ENCODE measurements around the gene PROKR1.
A peak's percentile ranks its signal among the peaks of the same experiment; 100 is the strongest.
"Not testable (repeated sequence)": the region's sequence is repeated elsewhere in the genome, so short reads cannot be mapped to it uniquely, and the experiment has no call there.

The PROKR1 gene

GRCh38 chr2:68643011-68643873, at the start of gene PROKR1:
TSS of gene PROKR1 (plus strand) at chr2:68643579. CDS start at chr2:68645822, 2,243 bp downstream.
- no peak for DNase-seq

DNA sequence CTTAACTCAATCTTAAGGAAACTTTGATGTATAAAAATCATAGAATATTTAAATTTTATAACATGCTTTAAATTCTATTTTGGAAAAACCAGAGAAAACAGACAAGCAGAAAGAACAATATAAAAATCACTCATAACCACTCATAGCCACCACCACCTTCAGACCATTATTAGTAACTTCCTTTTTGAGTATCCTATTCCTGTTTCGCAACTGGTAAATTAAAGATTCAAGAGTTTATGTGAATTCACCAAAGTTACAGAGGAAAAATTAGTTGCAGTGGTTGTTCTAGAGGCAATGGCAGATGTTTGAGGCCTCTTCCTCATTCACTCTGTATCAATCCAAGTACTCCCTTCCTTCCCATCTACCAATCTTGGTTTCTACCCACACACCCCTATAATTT, 49.3 kb upstream of the PROKR1 start:
- DNase-seq, result no peak

DNA sequence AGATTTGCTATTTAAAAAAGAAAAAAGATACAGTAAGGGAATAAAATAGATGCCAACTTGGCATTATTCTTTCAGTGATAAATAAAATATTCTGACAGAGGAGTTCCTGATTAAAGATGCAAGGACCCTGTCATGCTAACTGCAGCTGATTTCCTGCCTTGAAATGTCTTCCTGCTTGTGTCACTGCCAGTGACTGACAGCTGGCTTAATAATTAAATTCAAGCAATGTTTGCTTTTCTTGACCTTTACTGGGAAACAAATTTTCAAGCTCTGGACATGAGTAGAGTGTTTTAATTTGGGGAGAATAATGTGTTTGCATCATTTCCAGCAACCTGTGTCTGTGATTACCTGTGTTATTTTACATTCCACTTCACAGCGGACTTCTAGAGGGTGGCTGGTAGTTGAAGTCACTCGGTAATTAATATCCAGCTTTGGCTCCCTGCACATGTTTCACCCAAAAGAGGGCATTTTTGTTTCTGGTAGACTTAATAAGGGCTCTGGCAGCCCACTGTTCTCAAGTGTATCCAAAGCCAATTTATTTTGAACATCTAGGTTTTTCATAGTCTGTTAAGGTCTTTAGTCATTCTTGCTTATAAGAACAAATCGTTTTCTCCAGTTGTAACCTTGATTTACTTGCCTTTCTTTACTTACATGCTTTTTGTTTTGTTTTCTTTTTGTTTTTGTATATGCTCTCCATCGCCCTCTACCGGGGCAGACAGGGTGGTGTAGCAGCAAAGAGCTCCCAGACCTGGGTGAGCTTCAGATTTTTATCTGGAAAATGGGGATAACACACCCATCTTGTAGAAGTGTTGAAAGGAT, 48.5 kb upstream of the PROKR1 start:
- peak; percentile 66 for DNase-seq

DNA sequence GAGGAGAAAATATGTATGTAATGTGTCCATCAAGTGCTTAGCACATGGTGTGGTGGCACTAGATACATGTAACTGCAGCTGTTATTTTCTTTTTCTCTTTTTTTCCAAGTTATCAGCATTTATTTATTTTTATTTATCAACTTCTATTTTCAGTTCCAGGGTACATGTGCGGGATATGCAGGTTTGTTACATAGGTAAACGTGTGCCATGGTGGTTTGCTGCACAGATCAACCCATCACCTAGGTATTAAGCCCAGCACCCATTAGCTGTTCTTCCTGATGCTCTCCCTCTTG, 47.9 kb upstream of the PROKR1 start:
- DNase-seq, result not testable (repeated sequence)

DNA sequence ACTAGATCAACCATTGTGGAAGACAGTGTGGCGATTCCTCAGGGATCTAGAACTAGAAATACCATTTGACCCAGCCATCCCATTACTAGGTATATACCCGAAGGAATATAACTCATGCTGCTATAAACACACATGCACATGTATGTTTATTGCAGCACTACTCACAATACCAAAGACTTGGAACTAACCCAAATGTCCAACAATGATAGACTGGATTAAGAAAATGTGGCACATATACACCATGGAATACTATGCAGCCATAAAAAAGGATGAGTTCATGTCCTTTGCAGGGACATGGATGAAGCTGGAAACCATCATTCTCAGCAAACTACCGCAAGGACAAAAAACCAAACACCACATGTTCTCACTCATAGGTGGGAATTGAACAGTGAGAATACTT, 42.9 kb upstream of the PROKR1 start:
- DNase-seq, result not testable (repeated sequence)

DNA sequence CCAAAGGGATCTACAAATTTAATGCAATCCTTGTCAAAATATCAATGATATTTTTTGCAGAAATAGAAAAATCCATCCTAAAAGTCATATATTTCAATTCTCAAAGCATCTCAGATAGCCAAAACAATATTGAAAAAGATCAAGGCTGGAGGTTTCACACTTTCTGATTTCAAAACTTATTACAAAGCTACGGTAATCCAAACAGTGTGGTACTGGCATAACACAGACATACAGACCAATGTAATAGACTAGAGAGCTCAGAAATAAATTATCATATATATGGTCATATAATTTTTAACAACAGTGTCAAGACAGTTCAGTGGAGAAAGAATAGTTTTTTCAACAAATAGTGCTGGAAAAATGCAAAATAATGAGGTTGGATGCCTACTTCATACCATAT, 40.3 kb upstream of the PROKR1 start:
- no peak for DNase-seq

GRCh38 chr2:68604077-68604476, 39.3 kb upstream of the PROKR1 start:
- no peak for DNase-seq

GRCh38 chr2:68605939-68606338, 37.4 kb upstream of the PROKR1 start:
- DNase-seq, result no peak

GRCh38 chr2:68606759-68607158, 36.6 kb upstream of the PROKR1 start:
- no peak for DNase-seq

- DNase-seq, result no peak
These were observed 35.5 kb upstream of the PROKR1 start for GRCh38 chr2:68607837-68608236.

DNA sequence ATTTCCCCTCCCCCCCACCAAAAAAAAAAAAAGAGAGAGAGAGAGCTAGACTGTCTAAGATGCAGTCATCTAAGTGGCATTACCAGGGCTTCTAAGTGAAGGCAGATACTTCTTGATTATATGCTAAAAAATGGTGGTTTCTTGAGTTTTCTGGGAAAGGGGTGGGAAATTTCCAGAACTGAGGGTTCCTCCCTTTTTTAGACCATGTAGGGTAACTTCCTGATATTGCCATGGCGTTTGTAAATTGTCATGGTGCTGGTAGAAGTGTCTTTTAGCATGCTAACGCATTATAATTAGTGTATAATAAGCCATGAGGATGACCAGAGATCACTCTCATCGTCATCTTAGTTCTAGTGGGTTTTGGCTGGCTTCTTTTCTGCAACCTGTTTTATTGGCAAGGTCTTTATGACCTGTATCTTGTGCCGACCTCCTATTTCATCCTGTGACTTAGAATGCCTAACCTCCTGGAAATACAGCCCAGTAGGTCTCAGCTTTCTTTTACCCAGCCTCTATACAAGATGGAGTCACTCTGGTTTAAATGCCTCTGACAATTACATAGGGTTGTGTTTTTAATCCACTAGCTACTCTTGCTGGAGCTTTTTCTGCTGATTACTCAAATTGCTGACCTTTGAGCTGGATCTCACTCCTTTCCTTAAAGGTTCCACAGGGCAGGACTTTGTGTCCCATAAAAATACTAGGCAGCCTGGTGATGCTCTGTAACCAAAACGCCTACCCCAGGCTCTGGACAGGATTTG, 30.4 kb upstream of the PROKR1 start:
- DNase-seq, result no peak

DNA sequence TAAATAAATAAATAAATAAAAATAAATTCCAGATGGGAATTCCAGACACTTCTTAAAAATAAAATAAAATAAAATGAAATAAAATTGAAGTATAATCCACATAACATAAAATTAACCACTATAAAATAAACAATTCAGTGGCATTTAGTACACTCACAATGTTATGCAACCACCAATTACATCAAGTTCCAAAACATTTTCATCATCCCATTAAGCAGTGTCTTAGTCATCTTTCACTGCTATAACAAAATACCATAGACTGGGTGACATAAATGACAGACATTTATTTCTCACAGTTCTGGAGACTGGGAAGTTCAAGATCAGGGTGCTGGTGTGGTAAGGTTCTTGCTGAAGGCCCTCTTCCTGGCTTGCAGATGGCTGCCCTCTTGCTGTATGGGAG, 22.6 kb upstream of the PROKR1 start:
- DNase-seq, result no peak

DNA sequence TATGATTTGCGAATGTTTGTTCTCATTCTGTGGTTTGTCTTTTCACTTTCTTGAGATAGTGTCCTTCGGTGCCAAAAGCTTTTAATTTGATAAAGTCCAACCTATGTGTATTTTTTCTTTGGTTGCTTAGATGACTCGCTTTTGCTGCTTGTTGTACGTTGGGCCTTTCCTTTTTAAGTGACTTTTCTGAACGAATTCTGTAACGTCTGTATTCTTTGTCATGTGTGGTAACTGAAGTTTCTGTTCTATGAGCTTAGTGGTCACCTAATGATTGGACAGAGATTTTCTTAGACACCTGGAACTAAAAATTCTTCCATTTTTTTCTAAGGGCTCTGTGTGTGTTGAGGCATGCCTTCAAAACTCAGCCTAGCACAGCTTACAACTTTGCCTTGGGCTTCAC, 19.6 kb upstream of the PROKR1 start:
- no peak for DNase-seq

DNA sequence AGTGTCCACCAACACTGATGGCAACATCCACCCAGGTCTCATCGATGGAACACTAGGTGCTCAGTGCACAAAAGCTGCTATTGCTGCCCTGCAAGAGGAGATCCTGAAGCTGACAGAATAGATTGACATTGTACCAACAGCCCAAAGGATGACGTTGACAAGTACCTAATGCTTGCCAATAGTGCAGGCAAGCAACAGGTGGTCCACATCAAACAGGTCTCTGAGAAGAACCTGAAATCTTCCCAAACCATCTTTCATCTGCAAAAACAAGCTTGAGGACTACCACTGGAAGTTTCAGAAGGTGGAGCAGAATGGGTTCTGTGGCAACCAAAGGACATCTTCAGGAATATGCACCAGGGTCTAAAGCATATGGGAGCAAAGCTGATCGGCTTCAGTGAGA, 15.8 kb upstream of the PROKR1 start:
- DNase-seq, result no peak

DNA sequence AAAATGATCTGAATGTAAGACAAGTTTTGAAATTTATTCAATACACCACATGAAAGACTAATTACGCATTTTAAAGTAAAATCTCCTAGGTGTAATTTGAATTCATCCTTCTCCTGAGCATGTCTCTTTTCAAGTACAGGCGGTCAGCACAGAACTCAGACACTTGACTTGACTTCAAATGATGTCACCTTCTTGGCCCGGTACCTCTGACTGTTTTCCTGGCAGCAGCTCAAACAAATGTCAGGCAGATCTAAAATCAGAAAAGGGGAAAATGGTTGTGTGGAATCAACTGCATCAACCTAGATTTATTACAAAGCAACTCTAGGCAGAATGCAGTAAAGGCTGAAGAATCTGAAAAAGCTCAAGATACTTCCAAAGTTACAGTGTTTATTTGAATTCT, 11.4 kb upstream of the PROKR1 start:
- DNase-seq, result no peak

DNA sequence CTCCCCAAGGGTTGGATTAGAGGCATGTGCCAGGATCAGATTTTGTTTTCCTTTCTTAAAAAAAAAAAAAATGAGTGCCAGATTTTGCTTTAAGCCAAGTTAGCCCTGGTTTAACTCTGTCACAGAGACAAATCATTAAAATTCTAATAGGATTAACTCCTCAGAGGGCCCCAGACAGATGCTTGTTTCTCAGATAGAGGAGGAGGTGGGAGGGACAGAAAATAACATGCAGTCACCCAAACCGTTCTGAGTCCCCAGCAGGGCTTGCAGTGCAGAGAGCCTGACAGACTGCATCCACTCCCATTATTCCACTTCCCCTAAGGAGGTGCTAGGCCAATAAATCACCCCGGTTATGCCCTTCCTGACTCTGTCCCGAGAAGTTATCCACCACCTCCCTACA, 6.3 kb upstream of the PROKR1 start:
- DNase-seq, result no peak

- DNase-seq, result no peak
These were observed 601 bp downstream of the PROKR1 start for GRCh38 chr2:68643874-68644485.

DNA sequence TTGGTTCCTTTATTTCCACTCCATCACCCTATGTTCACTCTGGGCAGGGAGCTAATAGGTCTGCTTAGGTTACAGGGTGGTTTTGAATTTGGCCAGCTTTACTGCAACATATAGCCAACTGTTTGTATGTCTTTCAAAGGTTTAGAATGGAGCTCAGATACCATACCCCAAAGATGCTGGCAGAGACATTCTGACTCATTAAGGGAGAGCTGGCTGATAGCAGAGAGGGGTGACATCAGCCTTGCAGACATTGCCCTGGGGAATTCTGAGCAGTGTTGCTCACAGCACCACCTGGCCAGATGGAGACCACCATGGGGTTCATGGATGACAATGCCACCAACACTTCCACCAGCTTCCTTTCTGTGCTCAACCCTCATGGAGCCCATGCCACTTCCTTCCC, 2.1 kb downstream of the PROKR1 start:
- DNase-seq, result no peak

- no peak for DNase-seq
These were observed 2.9 kb downstream of the PROKR1 start for GRCh38 chr2:68646303-68646702.

DNA sequence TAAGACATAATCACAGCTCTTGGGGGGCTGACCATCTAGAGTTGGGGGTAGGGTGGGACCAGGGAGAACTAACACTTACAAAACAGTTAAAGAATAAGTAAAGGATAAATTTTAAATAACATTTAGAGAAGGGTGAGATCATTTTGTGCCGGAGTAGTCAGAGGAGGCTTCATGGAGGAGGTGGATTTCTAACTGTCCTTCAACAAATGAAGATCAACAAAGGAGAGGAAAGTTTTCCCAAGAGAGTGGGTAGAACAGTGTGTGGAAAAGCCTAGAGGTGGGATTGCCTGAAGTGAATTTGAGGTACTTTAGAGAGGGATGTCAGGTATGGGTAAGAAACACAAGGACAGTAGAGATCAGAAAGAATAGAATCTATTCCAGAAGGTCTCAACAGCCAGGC, 7.3 kb downstream of the PROKR1 start:
- DNase-seq, result no peak

DNA sequence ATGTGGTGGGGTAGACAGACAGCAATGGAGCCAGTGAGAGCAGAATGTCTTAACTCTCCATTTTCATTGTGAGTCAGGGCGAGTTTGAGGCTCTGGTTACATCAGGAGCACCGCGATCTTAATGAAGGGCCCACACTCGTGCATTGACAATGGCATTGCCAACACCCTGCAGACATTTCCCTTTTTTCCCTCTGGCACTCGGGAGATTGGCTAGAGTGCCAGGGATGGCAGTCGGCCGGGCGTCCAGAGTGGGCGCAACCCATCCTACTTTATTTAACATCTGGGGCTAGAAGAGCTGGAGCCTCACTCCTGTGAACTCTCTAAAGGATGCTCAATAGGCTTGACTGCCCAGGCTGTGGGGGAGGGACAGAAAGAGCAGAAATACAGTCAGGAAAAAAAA, 9.7 kb downstream of the PROKR1 start:
- DNase-seq, result no peak

DNA sequence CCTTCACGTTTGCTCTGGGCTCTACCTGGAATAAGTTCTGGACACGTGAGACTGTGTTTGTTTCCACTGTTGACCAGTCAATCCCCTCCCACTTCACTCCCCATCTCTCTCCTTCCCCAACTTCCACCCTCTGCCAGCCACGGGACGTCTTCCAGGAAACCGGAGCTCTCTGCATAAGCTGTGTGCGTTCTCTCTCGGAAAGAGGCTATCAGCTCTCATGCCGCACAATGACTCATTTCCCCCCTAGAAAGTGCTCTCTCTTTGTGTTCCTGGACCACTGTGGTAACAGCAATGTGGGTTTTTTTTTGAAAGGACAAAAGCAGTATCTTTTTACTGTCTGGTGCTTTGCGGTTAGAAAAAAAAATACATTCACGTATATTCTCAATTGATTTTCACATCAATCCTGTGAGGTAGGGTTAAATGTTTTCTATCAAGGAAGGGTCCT, 10.2 kb downstream of the PROKR1 start:
- peak; percentile 37 for DNase-seq

DNA sequence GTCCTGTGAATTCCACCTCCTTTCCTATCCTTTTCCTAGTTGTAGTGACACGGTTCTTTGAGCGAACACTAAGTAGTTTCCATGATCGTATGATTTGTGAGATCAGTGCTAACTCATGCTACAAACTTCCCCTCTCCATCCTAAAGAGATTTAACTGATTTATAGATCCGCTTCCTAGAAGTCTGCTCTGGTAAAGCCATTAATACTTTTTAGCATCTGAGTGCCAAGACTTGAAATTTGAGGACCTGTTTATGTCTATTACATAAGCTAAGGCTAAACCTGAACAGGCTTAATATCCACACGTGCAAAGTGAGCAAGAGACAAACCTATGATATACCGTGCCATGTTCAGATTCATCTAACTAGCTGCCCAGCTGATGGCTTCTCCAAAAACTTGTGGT, 14.9 kb downstream of the PROKR1 start:
- no peak for DNase-seq

All from CD4-positive, alpha-beta T cell treated with Interleukin-6 for 4 hours (primary cell).